Astrocyte (in vitro differentiated cells and primary cell): ENCODE measurements around the gene PRTN3. TPM values are rescaled to one million over a fixed set of nuclear protein-coding genes. Genes with fewer than 3 reads are reported as not detected.

ENCODE experiments used
- DNase-seq: peaks from one replicate; pipeline ENCODE4 v3.0.0-alpha.2; 2010; ENCODE audit warnings: low read depth
- FAIRE-seq: peaks from 2 replicates; lab custom pipeline; 2011; peaks lifted over from hg19 to GRCh38; lab: Jason Lieb, UNC
- H2AFZ ChIP-seq: 2 replicates; pipeline ENCODE4 v1.6.0; 2012; ENCODE audit warnings: low read depth, low read length, inconsistent platforms
- H3K27ac ChIP-seq: 2 replicates; pipeline ENCODE4 v1.5.1; 2011; ENCODE audit warnings: low read depth, low read length, inconsistent platforms
- H3K27me3 ChIP-seq: 2 replicates; pipeline ENCODE4 v1.6.0; 2011; ENCODE audit warnings: low read length, inconsistent platforms; ENCODE audit not compliant: insufficient read depth
- H3K36me3 ChIP-seq: 2 replicates; pipeline ENCODE4 v1.5.1; 2011; ENCODE audit warnings: low read length, inconsistent platforms; ENCODE audit not compliant: insufficient read depth
- H3K4me1 ChIP-seq: 2 replicates; pipeline ENCODE4 v1.5.1; 2011; ENCODE audit warnings: low read length, inconsistent platforms; ENCODE audit not compliant: insufficient read depth
- H3K4me2 ChIP-seq: 2 replicates; pipeline ENCODE4 v1.6.0; 2012; ENCODE audit warnings: low read length, inconsistent platforms
- H3K4me3 ChIP-seq: 2 replicates; pipeline ENCODE4 v1.5.1; 2011; ENCODE audit warnings: low read depth, mild to moderate bottlenecking, low read length, inconsistent platforms; ENCODE audit not compliant: insufficient read depth
- H3K79me2 ChIP-seq: 2 replicates; pipeline ENCODE4 v1.6.0; 2012; ENCODE audit warnings: mild to moderate bottlenecking, low read length, inconsistent platforms; ENCODE audit not compliant: insufficient read depth
- H3K9ac ChIP-seq: 2 replicates; pipeline ENCODE4 v1.6.0; 2012; ENCODE audit warnings: mild to moderate bottlenecking, low read length, inconsistent platforms
- H3K9me3 ChIP-seq: 2 replicates; pipeline ENCODE4 v1.5.1; 2012; ENCODE audit warnings: low read depth, mild to moderate bottlenecking, low read length, inconsistent platforms; ENCODE audit not compliant: insufficient read depth
- H4K20me1 ChIP-seq: 2 replicates; pipeline ENCODE4 v1.6.0; 2012; ENCODE audit warnings: low read length, inconsistent platforms; ENCODE audit not compliant: insufficient read depth
- H3K27ac Mint-ChIP-seq: one replicate; pipeline ENCODE4 v1.8.0; 2021; ENCODE audit warnings: mild to moderate bottlenecking, mixed read lengths; ENCODE audit not compliant: unreplicated experiment
- H3K27me3 Mint-ChIP-seq: one replicate; pipeline ENCODE4 v1.8.0; 2021; ENCODE audit warnings: low read depth, mixed read lengths; ENCODE audit not compliant: unreplicated experiment
- H3K36me3 Mint-ChIP-seq: one replicate; pipeline ENCODE4 v1.8.0; 2021; ENCODE audit warnings: low read depth, mixed read lengths; ENCODE audit not compliant: unreplicated experiment
- H3K4me1 Mint-ChIP-seq: one replicate; pipeline ENCODE4 v1.8.0; 2021; ENCODE audit warnings: low read depth, mixed read lengths; ENCODE audit not compliant: unreplicated experiment
- H3K4me3 Mint-ChIP-seq: one replicate; pipeline ENCODE4 v1.8.0; 2021; ENCODE audit warnings: mild to moderate bottlenecking, moderate library complexity, mixed read lengths; ENCODE audit not compliant: unreplicated experiment
- H3K9me3 Mint-ChIP-seq: one replicate; pipeline ENCODE4 v1.8.0; 2021; ENCODE audit warnings: mild to moderate bottlenecking, mixed read lengths; ENCODE audit not compliant: unreplicated experiment
- CTCF ChIP-seq: IDR thresholded peaks from 2 replicates; pipeline ENCODE4 v1.5.1; 2011; ENCODE audit warnings: low read depth, mild to moderate bottlenecking, inconsistent platforms, low read length, moderate library complexity; ENCODE audit not compliant: insufficient read depth
- EZH2 ChIP-seq: IDR thresholded peaks from 2 replicates; pipeline ENCODE4 v1.6.1; 2012; ENCODE audit warnings: mild to moderate bottlenecking, low read length, inconsistent platforms; ENCODE audit not compliant: insufficient read depth
- total RNA-seq: library from RNA; stranded (reverse); gene quantifications from 2 replicates; pipeline ENCODE4 v1.2.1, GENCODE V29; 2021

PRTN3 gene
- total RNA-seq, 1 donor from 2014 or later = not detected

- FAIRE-seq (no peak), DNase-seq (peak; percentile 40)
- no peak overlapping the region for H3K27ac ChIP-seq
- TF ChIP-seq EZH2 (no peak), CTCF (no peak)
- Mint-ChIP-seq H3K27ac (no peak overlapping the region), H3K4me3 (no peak overlapping the region), H3K27me3 (peaks cover 14% of the 10 kb centered on the region), H3K9me3 (no peaks in the 10 kb centered on the region), H3K4me1 (no peaks in the 10 kb centered on the region), H3K36me3 (no peaks in the 10 kb centered on the region)
- peak overlapping the region; percentile 81 for H2AFZ ChIP-seq
- H3K36me3 ChIP-seq = no peaks in the 10 kb centered on the region
- H3K9ac ChIP-seq = no peak overlapping the region
- peak overlapping the region; percentile 10 for H3K4me2 ChIP-seq
- H4K20me1 ChIP-seq = no peaks in the 10 kb centered on the region
- H3K4me3 ChIP-seq = no peak overlapping the region
- H3K4me1 ChIP-seq = no peaks in the 10 kb centered on the region
- H3K9me3 ChIP-seq = no peaks in the 10 kb centered on the region
- peaks cover 9% of the 10 kb centered on the region for H3K27me3 ChIP-seq
- no peaks in the 10 kb centered on the region for H3K79me2 ChIP-seq
Measured at GRCh38 chr19:850221-850978, 9.6 kb downstream of the PRTN3 start.

- peak overlapping the region; percentile 10 for H3K4me2 ChIP-seq
- Mint-ChIP-seq H3K4me1 (no peaks in the 10 kb centered on the region), H3K36me3 (no peaks in the 10 kb centered on the region), H3K27ac (no peak overlapping the region), H3K4me3 (no peak overlapping the region), H3K9me3 (no peaks in the 10 kb centered on the region), H3K27me3 (peaks cover 10% of the 10 kb centered on the region)
- no peaks in the 10 kb centered on the region for H3K4me1 ChIP-seq
- no peaks in the 10 kb centered on the region for H3K79me2 ChIP-seq
- no peaks in the 10 kb centered on the region for H4K20me1 ChIP-seq
- DNase-seq (no peak), FAIRE-seq (no peak)
- H3K27ac ChIP-seq = no peak overlapping the region
- no peaks in the 10 kb centered on the region for H3K9me3 ChIP-seq
- H3K27me3 ChIP-seq = peaks cover 6% of the 10 kb centered on the region
- H2AFZ ChIP-seq = peak overlapping the region; percentile 81
- H3K4me3 ChIP-seq = no peak overlapping the region
- H3K36me3 ChIP-seq = no peaks in the 10 kb centered on the region
- TF ChIP-seq EZH2 (no peak), CTCF (no peak)
- no peak overlapping the region for H3K9ac ChIP-seq
Measured at GRCh38 chr19:850979-851335, 10.2 kb downstream of the PRTN3 start.
